ENCODE measurements around the gene ATAD3A. TPM values are rescaled to one million over a fixed set of nuclear protein-coding genes. Genes with fewer than 3 reads are reported as not detected.
A peak's percentile ranks its signal among the peaks of the same experiment; 100 is the strongest.
"Not testable (repeated sequence)": the region's sequence is repeated elsewhere in the genome, so short reads cannot be mapped to it uniquely, and the experiment has no call there.

ATAD3A gene
- total RNA-seq, 1 donor from 2014 or later = 31.7 TPM

DNA sequence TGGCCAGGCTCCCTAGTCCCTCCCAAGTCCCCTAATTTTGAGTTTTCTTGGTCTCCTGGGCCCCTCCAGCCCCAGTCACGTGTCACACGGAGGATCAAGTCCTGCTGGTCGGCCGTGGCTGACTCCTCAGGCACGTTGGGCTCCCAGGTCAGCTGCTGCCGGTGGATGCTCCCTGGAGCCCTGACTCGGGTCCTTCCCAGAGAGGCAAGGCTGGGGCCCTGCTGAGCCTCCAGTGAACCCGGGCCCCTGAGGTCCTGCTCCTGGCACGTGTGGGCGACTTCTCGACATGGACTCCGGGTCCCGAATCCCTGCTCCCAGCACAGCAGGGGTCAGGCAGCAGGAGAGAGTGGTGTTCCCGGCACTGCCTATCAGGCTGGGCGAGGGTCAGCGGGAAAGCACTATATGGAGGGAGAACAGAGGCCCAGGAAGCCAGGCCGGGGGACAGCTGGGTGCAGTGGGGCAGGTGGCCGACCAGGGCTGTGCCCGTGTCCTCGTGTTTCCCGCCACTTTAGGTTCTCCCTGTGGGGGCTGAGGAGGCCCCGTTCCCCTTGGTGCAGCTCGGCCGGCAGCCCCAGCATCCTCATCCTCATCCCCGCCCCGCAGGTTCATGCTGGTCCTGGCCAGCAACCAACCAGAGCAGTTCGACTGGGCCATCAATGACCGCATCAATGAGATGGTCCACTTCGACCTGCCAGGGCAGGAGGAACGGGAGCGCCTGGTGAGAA is 15.3 kb downstream of the ATAD3A start:
- no peaks in the 10 kb centered on the region for H3K27me3 Mint-ChIP-seq (ENCODE audit: unreplicated experiment)
- H3K9me3 Mint-ChIP-seq (ENCODE audit: unreplicated experiment) = peaks cover 4% of the 10 kb centered on the region
- no peaks in the 10 kb centered on the region for H3K4me1 Mint-ChIP-seq (ENCODE audit: unreplicated experiment)
- H3K36me3 Mint-ChIP-seq (ENCODE audit: unreplicated experiment) = peaks cover 13% of the 10 kb centered on the region
- no peak overlapping the region for H3K27ac Mint-ChIP-seq (ENCODE audit: unreplicated experiment)
- no peak for DNase-seq (ENCODE audit: extremely low spot score, unreplicated experiment)
- no peak overlapping the region for H3K4me3 Mint-ChIP-seq (ENCODE audit: unreplicated experiment)
- TF ChIP-seq, protein P1, sequence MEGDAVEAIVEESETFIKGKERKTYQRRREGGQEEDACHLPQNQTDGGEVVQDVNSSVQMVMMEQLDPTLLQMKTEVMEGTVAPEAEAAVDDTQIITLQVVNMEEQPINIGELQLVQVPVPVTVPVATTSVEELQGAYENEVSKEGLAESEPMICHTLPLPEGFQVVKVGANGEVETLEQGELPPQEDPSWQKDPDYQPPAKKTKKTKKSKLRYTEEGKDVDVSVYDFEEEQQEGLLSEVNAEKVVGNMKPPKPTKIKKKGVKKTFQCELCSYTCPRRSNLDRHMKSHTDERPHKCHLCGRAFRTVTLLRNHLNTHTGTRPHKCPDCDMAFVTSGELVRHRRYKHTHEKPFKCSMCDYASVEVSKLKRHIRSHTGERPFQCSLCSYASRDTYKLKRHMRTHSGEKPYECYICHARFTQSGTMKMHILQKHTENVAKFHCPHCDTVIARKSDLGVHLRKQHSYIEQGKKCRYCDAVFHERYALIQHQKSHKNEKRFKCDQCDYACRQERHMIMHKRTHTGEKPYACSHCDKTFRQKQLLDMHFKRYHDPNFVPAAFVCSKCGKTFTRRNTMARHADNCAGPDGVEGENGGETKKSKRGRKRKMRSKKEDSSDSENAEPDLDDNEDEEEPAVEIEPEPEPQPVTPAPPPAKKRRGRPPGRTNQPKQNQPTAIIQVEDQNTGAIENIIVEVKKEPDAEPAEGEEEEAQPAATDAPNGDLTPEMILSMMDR (IDR thresholded peaks at IDR 0.05) = no peak

DNA sequence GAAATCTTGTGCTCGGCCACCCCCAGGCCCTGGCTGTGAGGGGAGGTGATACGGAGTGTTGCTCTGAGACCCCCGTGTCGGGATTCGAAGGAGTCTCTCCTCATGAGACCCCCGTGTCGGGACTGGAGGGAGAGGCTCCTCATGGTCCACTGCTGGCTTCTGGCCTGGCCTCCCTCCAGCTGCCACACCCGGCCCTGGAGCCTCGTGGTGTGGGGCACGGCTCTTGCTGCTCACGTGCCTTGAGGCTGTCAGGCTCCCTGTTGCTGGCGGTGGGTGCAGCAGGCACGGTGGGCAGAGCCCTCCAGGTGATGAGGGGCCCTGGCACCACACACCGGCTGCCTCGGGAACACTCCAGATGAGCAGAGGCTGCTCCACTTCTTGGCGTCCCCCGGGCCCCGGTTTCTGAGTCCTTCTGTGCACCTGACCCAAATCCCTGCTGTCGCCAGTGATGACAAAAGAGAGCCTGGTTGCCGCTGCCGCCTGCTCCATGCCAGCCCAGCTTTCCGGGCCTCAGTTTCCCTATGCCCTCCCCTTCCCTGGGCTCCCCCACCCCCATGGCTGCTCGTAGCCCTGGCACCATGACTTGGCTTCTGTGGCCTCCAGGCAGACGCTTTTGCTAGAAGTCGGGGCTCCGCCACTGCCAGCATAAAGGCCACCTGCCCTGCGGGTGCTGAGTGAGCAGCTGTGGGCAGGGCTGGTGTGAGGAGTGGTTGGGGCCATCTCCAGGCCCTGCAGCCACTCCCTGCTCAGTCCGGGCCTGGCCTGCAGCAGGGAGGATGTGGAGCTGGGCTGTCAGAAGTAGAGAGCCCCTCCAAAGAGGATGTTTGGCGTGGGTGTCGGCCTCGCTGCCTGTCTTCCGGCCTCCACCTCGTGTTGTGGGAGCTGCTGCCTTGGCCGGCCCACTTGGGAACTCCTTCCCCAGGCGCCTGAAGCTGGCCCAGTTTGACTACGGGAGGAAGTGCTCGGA is 16.6 kb downstream of the ATAD3A start:
- peak; percentile 84 for DNase-seq (ENCODE audit: extremely low spot score, unreplicated experiment)
- H3K27ac Mint-ChIP-seq (ENCODE audit: unreplicated experiment) = no peak overlapping the region
- no peak overlapping the region for H3K4me3 Mint-ChIP-seq (ENCODE audit: unreplicated experiment)
- no peaks in the 10 kb centered on the region for H3K27me3 Mint-ChIP-seq (ENCODE audit: unreplicated experiment)
- TF ChIP-seq, protein P1 (IDR thresholded peaks at IDR 0.05) = no peak
- peaks cover 14% of the 10 kb centered on the region for H3K36me3 Mint-ChIP-seq (ENCODE audit: unreplicated experiment)
- H3K4me1 Mint-ChIP-seq (ENCODE audit: unreplicated experiment) = no peaks in the 10 kb centered on the region
- peaks cover 4% of the 10 kb centered on the region for H3K9me3 Mint-ChIP-seq (ENCODE audit: unreplicated experiment)

DNA sequence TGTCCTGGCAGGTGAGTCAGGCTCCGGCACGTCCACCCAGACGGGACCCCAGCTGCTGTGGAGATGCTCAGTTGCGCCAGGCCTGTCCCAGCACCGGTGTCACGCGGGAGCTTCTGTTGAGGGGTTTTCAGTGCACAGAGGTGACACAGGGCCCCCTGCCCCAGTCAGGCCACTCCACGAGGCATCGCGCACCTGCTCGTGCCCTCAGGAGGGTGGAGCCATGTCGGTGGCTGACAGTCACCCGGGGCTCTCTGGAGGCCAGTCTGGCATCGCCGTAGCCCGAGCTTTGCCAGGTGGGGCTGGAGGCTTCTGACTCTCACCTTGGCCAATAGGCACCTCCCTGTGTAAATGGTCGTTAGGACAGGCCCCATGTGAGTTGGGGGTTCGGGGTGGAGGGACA is 17.4 kb downstream of the ATAD3A start:
- no peak for DNase-seq (ENCODE audit: extremely low spot score, unreplicated experiment)
- H3K4me1 Mint-ChIP-seq (ENCODE audit: unreplicated experiment) = no peaks in the 10 kb centered on the region
- no peaks in the 10 kb centered on the region for H3K27me3 Mint-ChIP-seq (ENCODE audit: unreplicated experiment)
- H3K9me3 Mint-ChIP-seq (ENCODE audit: unreplicated experiment) = peaks cover 4% of the 10 kb centered on the region
- H3K4me3 Mint-ChIP-seq (ENCODE audit: unreplicated experiment) = no peak overlapping the region
- H3K36me3 Mint-ChIP-seq (ENCODE audit: unreplicated experiment) = peaks cover 14% of the 10 kb centered on the region
- H3K27ac Mint-ChIP-seq (ENCODE audit: unreplicated experiment) = no peak overlapping the region
- TF ChIP-seq, protein P1 (IDR thresholded peaks at IDR 0.05) = no peak

DNA sequence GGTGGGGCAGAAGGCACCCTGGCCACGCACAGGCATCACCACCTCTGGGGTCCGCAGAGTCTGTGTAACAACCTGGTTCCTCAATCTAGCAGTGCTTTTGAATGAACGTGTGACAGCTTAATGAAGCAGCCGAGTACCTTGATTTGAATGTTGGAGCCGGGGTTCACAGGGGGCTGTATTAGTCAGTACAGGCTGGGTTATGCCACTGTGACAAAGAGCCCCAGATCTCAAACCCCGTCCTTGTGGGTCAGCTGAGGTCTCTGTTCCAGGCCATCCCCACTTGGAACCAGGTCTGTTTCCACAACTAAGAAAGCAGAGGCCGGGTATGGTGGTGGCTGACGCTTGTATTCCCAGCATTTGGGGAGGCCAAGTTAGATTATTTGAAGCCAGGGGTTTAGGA is 18.0 kb downstream of the ATAD3A start:
- DNase-seq (ENCODE audit: extremely low spot score, unreplicated experiment) = no peak
- Mint-ChIP-seq H3K4me1 (ENCODE audit: unreplicated experiment) (no peaks in the 10 kb centered on the region), H3K4me3 (ENCODE audit: unreplicated experiment) (no peak overlapping the region), H3K36me3 (ENCODE audit: unreplicated experiment) (peaks cover 14% of the 10 kb centered on the region), H3K9me3 (ENCODE audit: unreplicated experiment) (peaks cover 4% of the 10 kb centered on the region), H3K27me3 (ENCODE audit: unreplicated experiment) (no peaks in the 10 kb centered on the region), H3K27ac (ENCODE audit: unreplicated experiment) (no peak overlapping the region)
- TF ChIP-seq, protein P1 (IDR thresholded peaks at IDR 0.05) = no peak

DNA sequence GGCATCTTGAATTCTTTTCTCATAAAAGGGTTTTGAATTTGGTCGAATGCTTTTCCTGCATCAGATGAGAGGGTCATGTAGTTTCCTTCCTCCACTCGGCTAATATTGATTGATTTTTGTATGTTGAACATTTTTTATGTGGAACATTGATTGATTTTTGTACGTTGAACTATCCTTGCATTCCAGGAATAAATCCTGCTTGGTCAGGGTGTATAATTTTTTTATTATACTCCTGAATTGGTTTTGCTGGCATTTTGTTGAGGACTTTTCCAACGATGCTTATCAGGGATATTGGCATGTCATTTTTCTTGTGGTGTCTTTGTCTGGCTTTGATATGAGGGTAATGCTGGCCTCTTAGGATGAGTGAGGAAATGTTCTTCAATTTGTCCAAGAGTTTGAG is 20.0 kb downstream of the ATAD3A start:
- H3K27ac Mint-ChIP-seq (ENCODE audit: unreplicated experiment) = no peak overlapping the region
- no peaks in the 10 kb centered on the region for H3K4me1 Mint-ChIP-seq (ENCODE audit: unreplicated experiment)
- DNase-seq (ENCODE audit: extremely low spot score, unreplicated experiment) = no peak
- peaks cover 14% of the 10 kb centered on the region for H3K36me3 Mint-ChIP-seq (ENCODE audit: unreplicated experiment)
- H3K4me3 Mint-ChIP-seq (ENCODE audit: unreplicated experiment) = no peak overlapping the region
- H3K9me3 Mint-ChIP-seq (ENCODE audit: unreplicated experiment) = peaks cover 4% of the 10 kb centered on the region
- H3K27me3 Mint-ChIP-seq (ENCODE audit: unreplicated experiment) = no peaks in the 10 kb centered on the region
- TF ChIP-seq, protein P1 (IDR thresholded peaks at IDR 0.05) = no peak

DNA sequence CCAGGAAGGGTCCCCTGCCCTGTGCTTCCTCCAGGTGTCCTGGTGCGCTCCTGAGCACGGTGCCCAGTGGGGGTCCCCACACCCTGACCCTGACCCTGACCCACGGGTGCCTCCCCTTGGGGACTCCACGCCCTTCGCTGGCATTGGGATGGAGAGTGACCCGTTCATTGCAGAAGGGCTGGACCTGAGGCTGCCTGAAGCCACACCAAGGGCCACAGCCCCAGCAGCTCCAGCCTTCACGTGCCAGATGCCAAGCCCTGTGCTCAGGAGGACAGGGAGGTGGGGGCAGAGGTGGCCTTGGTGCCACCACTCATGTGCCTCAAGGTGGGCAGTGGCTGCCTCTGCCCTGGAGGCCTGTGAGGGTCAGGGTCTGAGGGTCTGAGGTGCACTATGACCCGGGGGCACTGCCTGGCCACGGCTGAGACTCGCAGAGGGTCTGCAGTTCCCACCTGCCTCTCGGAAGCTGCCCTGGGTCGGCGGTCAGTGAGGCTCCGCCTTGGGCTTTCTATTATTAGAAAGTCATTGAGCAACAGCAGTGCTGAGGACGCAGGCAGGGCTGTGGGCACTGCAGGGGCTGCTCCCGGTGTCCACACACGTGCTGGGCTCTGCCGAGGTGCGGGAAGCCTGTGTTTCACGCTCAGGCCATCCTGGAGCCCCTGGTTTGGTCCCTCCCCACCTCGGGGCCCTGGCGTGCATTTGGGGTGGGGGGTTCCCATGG is 21.4 kb downstream of the ATAD3A start:
- not testable (repeated sequence) for H3K4me1 Mint-ChIP-seq (ENCODE audit: unreplicated experiment)

DNA sequence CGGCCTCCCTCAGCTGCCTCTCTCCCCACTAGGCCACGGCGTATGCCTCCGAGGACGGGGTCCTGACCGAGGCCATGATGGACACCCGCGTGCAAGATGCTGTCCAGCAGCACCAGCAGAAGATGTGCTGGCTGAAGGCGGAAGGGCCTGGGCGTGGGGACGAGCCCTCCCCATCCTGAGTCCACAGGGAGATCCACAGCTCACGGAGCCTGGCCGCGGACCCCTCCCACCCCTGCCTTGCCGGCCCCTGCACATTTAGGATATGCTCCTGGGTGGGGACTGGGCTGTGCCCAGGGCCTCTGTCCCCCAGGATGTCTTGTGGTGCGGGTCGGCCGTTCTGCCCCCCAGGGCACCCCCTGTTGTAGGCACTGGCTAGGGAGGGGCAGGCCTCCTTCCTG is 21.9 kb downstream of the ATAD3A start:
- H3K4me3 Mint-ChIP-seq (ENCODE audit: unreplicated experiment); DNase-seq (ENCODE audit: extremely low spot score, unreplicated experiment); H3K27ac Mint-ChIP-seq (ENCODE audit: unreplicated experiment); H3K4me1 Mint-ChIP-seq (ENCODE audit: unreplicated experiment); H3K9me3 Mint-ChIP-seq (ENCODE audit: unreplicated experiment); H3K27me3 Mint-ChIP-seq (ENCODE audit: unreplicated experiment): not testable (repeated sequence)
- H3K36me3 Mint-ChIP-seq (ENCODE audit: unreplicated experiment) = peaks cover 13% of the 10 kb centered on the region

More for the DNA sequence above, 21.4 kb downstream of the ATAD3A start:
- H3K27ac Mint-ChIP-seq (ENCODE audit: unreplicated experiment); H3K4me3 Mint-ChIP-seq (ENCODE audit: unreplicated experiment); DNase-seq (ENCODE audit: extremely low spot score, unreplicated experiment); H3K27me3 Mint-ChIP-seq (ENCODE audit: unreplicated experiment); H3K9me3 Mint-ChIP-seq (ENCODE audit: unreplicated experiment): not testable (repeated sequence)
- peaks cover 13% of the 10 kb centered on the region for H3K36me3 Mint-ChIP-seq (ENCODE audit: unreplicated experiment)

All from osteocyte (in vitro differentiated cells).